Stimulated activated CD4-positive, alpha-beta T cell treated with anti-CD3 and anti-CD28 coated beads, Interleukin-2, amount 100 ng/mL, for 24 hours (primary cell): ENCODE data around the gene USP5.
"Not testable (repeated sequence)": the region's sequence is repeated elsewhere in the genome, so short reads cannot be mapped to it uniquely, and the experiment has no call there.

ENCODE experiments used
- DNase-seq, 2 donors: peaks; one replicate each; pipeline ENCODE4 v3.0.0-alpha.2; 2020

USP5 gene

GRCh38 chr12:6867413-6868210, 15.7 kb downstream of the USP5 start, which contains the start of gene TPI1:
Gene TPI1 (plus strand): TSS chr12:6867531. CDS start chr12:6867567, 36 bp downstream.
- DNase-seq = peak; percentile 80 to 83

DNA sequence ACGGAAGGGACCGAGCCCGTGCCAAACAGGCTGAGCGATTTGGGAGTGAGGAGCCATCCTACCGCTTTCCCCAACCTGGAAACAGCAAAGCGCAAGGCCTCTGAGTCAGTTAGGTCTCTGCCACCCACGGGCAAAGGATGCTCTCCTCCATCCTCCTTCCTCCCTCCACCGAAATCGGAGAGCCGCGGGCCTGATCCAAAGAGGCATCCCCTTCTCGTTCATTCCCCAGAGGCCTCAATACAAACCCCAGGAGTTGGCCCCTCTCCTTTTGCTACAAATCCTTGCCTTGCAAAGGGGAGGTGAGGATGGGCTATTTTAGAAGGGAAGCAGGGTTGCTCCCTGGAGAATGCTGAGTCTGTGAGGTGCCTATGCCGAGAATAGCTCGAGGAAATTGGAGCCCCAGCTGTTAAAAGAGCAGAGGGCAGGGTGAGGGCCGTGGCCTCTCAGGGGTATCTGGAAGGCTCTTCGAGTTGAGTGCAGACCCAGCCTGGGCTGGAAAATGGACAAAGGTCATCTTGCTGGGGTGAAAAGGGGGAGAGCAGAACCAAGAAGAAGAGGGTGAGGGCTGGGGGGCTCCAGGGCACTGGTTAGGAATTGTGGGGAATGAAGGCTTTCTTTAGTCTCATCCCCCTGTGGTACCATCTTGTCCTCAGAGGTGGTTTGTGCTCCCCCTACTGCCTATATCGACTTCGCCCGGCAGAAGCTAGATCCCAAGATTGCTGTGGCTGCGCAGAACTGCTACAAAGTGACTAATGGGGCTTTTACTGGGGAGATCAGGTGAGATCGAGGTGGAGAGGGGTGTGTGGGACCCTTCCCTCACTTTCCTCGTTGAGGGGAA, 16.5 kb downstream of the USP5 start:
- peak in 1 of 2 donors; percentile 24 for DNase-seq

DNA sequence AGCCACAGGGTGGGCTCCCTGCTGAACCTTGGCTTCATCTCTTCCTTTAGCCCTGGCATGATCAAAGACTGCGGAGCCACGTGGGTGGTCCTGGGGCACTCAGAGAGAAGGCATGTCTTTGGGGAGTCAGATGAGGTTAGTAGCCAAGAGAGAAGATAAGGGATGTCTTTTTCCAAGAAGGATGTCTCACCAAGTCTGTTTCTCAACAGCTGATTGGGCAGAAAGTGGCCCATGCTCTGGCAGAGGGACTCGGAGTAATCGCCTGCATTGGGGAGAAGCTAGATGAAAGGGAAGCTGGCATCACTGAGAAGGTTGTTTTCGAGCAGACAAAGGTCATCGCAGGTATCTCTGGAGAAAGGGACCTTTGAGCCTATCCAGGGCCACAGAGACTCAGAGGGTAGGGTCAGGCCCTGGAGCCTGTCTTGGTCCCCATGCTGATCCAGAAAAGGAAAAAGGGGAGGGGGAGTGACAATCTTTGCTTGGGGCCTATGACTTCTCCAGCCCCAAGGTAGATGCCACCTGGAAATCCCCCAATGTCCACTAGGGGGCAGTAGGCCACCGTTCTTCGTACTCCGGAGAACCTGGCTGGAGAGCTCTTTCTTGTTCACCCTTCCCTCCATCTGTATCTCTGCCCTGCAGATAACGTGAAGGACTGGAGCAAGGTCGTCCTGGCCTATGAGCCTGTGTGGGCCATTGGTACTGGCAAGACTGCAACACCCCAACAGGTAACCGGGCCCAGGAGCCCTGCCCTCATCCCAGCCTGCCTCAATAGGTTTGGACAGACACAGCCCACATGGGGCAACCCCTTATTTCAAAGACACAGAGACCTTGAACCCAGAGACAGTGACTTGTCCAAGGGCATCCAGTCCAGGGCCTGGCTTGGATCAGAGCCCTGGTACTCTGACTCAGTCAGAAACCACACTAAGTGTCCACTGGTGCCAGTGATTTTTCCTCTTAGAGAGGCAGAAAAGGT, 17.4 kb downstream of the USP5 start:
- DNase-seq = peak; percentile 84 to 88

DNA sequence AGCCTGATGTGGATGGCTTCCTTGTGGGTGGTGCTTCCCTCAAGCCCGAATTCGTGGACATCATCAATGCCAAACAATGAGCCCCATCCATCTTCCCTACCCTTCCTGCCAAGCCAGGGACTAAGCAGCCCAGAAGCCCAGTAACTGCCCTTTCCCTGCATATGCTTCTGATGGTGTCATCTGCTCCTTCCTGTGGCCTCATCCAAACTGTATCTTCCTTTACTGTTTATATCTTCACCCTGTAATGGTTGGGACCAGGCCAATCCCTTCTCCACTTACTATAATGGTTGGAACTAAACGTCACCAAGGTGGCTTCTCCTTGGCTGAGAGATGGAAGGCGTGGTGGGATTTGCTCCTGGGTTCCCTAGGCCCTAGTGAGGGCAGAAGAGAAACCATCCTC, 18.4 kb downstream of the USP5 start:
- not testable (repeated sequence) for DNase-seq

GRCh38 chr12:6871052-6871957, 19.4 kb downstream of the USP5 start:
- DNase-seq = peak; percentile 37 to 66

- DNase-seq = peak; percentile 88 to 90
Observed at GRCh38 chr12:6872073-6873048, 20.4 kb downstream of the USP5 start.

GRCh38 chr12:6873094-6874014, 21.4 kb downstream of the USP5 start, which contains the start of gene SPSB2:
Gene SPSB2 (minus strand): TSS chr12:6873303. CDS start chr12:6872901, 402 bp downstream.
- DNase-seq = peak; percentile 100

DNA sequence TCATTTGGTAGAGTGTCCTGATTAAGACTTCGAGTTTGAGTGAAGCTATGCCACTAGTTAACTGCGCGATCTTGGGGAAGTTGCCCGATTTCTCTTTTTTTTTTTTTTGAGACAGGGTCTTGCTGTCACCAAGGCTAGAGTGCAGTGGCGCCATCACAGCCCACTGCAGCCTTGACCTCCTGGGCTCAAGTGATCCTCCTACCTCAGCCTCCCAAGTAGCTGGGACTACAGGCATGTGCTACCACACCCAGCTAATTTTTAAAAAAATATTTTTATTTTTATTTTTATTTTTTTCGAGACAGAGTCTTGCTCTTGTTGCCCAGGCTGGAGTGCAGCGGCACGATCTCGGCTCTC, 22.0 kb downstream of the USP5 start:
- not testable (repeated sequence) for DNase-seq

- DNase-seq = not testable (repeated sequence)
Observed at GRCh38 chr12:6879824-6880223, 27.9 kb downstream of the USP5 start.

DNA sequence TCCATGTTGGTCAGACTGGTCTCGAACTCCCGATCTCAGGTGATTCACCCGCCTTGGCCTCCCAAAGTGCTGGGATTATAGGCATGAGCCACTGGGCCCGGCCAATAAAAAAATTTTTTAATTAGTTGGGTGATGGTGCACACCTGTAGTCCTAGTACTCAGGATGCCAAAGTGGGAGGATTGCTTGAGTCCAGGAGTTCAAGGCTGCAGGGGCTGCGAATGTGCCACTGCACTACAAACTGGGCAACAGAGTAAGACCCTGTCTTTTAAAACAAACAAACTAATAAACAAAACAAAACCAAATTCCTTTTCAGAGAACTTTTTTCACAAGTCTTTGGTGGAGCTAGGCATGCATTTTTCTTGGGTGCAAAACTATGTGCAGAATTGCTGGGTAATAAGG, 31.3 kb downstream of the USP5 start:
- no peak for DNase-seq

GRCh38 chr12:6883683-6884082, 31.7 kb downstream of the USP5 start:
- DNase-seq = no peak

DNA sequence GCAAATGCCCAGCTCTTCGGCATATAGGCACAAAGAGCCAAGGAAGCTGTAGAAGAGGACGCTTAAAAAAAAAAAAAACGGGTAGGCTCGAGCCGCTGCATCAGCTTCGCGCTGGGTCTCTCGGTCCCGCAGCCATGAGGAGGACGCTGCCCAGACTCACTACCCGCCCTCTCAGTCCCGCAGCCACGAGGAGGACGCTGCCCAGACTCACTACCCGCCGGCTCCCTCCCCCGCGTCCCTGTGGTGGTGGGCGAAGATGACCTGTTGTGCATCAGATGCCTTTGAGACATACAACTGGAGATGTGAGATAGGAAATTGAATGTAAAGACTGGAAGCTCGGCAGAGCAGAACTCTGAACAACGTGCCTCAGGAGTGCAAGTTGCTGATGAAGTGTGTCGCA, 32.6 kb downstream of the USP5 start:
- no peak for DNase-seq

DNA sequence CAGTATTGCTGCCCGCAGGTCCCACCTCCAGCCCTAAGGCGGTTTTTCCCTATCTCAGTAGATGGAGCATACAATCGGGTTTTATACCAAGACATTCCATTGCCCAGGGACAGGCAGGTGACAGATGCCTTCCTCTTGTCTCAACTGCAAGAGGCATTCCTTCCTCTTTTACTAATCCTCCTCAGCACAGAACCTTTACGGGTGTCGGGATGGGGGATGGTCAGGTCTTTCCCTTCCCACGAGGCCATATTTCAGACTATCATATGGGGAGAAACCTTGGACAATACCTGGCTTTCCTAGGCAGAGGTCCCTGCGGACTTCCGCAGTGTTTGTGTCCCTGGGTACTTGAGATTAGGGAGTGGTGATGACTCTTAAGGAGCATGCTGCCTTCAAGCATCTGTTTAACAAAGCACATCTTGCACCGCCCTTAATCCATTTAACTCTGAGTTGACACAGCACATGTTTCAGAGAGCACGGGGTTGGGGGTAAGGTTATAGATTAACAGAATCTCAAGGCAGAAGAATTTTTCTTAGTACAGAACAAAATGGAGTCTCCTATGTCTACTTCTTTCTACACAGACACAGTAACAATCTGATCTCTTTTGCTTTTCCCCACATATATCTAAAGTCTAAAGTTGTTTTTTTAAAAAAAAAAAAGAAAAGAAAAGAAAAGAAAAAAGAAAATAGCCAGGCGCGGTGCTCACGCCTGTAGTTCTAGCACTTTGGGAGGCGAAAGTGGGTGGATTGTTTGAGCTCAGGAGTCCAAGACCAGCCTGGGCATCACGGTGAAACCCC, 34.5 kb downstream of the USP5 start:
- not testable (repeated sequence) for DNase-seq

DNA sequence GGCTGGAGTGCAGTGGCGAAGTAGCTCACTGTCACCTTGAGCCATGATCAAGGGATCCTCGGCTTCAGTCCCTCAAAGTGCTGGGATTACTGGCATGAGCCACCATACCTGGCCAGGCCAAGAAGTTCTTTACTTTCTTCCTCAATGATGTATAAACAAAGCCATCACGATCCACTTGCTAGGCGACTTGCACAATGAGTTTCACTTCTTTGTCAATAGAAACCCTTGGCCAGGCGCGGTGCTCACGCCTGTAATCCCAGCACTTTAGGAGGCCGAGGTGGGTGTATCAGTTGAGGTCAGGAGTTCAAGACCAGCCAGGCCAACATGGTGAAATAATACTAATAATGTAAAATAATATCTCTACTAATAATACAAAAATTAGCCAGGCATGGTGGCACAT, 35.5 kb downstream of the USP5 start:
- DNase-seq = no peak

- no peak for DNase-seq
Observed at GRCh38 chr12:6888360-6888759, 36.4 kb downstream of the USP5 start.

GRCh38 chr12:6888794-6889193, 36.8 kb downstream of the USP5 start:
- DNase-seq = not testable (repeated sequence)

DNA sequence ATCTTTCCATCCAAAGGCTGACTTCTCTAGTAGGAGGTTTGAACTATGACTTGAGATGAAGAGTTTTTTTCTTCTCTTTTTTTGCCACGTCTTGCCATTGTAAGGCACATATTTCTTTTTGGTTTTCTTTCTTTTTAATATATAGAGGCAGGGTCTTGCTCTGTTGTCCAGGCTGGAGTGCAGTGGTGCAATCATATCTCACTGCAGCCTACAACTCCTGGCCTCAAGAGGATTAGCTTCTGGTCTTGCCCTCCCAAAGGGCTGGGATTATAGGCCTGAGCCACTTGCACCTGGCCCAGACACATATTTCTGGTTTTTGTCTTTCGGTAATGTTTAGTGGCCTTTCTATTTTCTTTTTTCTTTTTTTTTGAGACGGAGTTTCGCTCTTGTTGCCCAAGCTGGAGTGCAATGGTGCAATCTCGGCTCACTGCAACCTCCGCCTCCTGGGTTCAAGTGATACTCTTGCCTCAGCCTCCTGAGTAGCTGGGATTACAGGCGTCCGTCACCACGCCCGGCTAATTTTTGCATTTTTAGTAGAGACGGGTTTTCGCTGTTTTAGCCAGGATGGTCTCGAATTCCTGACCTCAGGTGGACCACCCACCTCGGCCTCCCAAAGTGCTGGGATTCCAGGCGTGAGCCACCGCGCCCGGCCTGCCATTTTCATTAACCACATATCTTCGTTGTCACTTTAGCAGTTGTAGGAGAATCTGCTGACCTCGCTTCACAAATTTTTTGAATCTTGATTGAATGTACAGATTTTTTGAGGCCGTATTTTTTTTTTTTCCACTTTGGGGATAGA, 38.0 kb downstream of the USP5 start:
- not testable (repeated sequence) for DNase-seq
